Astrocyte (in vitro differentiated cells and primary cell): ENCODE results near the gene TOMM7. TPM values are rescaled to one million over a fixed set of nuclear protein-coding genes. Genes with fewer than 3 reads are reported as not detected.

ENCODE experiments used
- DNase-seq: peaks from one replicate; pipeline ENCODE4 v3.0.0-alpha.2; 2010; ENCODE audit warnings: low read depth
- FAIRE-seq: peaks from 2 replicates; lab custom pipeline; 2011; peaks lifted over from hg19 to GRCh38; lab: Jason Lieb, UNC
- H2AFZ ChIP-seq: 2 replicates; pipeline ENCODE4 v1.6.0; 2012; ENCODE audit warnings: low read depth, low read length, inconsistent platforms
- H3K27ac ChIP-seq: 2 replicates; pipeline ENCODE4 v1.5.1; 2011; ENCODE audit warnings: low read depth, low read length, inconsistent platforms
- H3K27me3 ChIP-seq: 2 replicates; pipeline ENCODE4 v1.6.0; 2011; ENCODE audit warnings: low read length, inconsistent platforms; ENCODE audit not compliant: insufficient read depth
- H3K36me3 ChIP-seq: 2 replicates; pipeline ENCODE4 v1.5.1; 2011; ENCODE audit warnings: low read length, inconsistent platforms; ENCODE audit not compliant: insufficient read depth
- H3K4me1 ChIP-seq: 2 replicates; pipeline ENCODE4 v1.5.1; 2011; ENCODE audit warnings: low read length, inconsistent platforms; ENCODE audit not compliant: insufficient read depth
- H3K4me2 ChIP-seq: 2 replicates; pipeline ENCODE4 v1.6.0; 2012; ENCODE audit warnings: low read length, inconsistent platforms
- H3K4me3 ChIP-seq: 2 replicates; pipeline ENCODE4 v1.5.1; 2011; ENCODE audit warnings: low read depth, mild to moderate bottlenecking, low read length, inconsistent platforms; ENCODE audit not compliant: insufficient read depth
- H3K79me2 ChIP-seq: 2 replicates; pipeline ENCODE4 v1.6.0; 2012; ENCODE audit warnings: mild to moderate bottlenecking, low read length, inconsistent platforms; ENCODE audit not compliant: insufficient read depth
- H3K9ac ChIP-seq: 2 replicates; pipeline ENCODE4 v1.6.0; 2012; ENCODE audit warnings: mild to moderate bottlenecking, low read length, inconsistent platforms
- H3K9me3 ChIP-seq: 2 replicates; pipeline ENCODE4 v1.5.1; 2012; ENCODE audit warnings: low read depth, mild to moderate bottlenecking, low read length, inconsistent platforms; ENCODE audit not compliant: insufficient read depth
- H4K20me1 ChIP-seq: 2 replicates; pipeline ENCODE4 v1.6.0; 2012; ENCODE audit warnings: low read length, inconsistent platforms; ENCODE audit not compliant: insufficient read depth
- H3K27ac Mint-ChIP-seq: one replicate; pipeline ENCODE4 v1.8.0; 2021; ENCODE audit warnings: mild to moderate bottlenecking, mixed read lengths; ENCODE audit not compliant: unreplicated experiment
- H3K27me3 Mint-ChIP-seq: one replicate; pipeline ENCODE4 v1.8.0; 2021; ENCODE audit warnings: low read depth, mixed read lengths; ENCODE audit not compliant: unreplicated experiment
- H3K36me3 Mint-ChIP-seq: one replicate; pipeline ENCODE4 v1.8.0; 2021; ENCODE audit warnings: low read depth, mixed read lengths; ENCODE audit not compliant: unreplicated experiment
- H3K4me1 Mint-ChIP-seq: one replicate; pipeline ENCODE4 v1.8.0; 2021; ENCODE audit warnings: low read depth, mixed read lengths; ENCODE audit not compliant: unreplicated experiment
- H3K4me3 Mint-ChIP-seq: one replicate; pipeline ENCODE4 v1.8.0; 2021; ENCODE audit warnings: mild to moderate bottlenecking, moderate library complexity, mixed read lengths; ENCODE audit not compliant: unreplicated experiment
- H3K9me3 Mint-ChIP-seq: one replicate; pipeline ENCODE4 v1.8.0; 2021; ENCODE audit warnings: mild to moderate bottlenecking, mixed read lengths; ENCODE audit not compliant: unreplicated experiment
- CTCF ChIP-seq: IDR thresholded peaks from 2 replicates; pipeline ENCODE4 v1.5.1; 2011; ENCODE audit warnings: low read depth, mild to moderate bottlenecking, inconsistent platforms, low read length, moderate library complexity; ENCODE audit not compliant: insufficient read depth
- EZH2 ChIP-seq: IDR thresholded peaks from 2 replicates; pipeline ENCODE4 v1.6.1; 2012; ENCODE audit warnings: mild to moderate bottlenecking, low read length, inconsistent platforms; ENCODE audit not compliant: insufficient read depth
- total RNA-seq: library from RNA; stranded (reverse); gene quantifications from 2 replicates; pipeline ENCODE4 v1.2.1, GENCODE V29; 2021

The TOMM7 gene
- total RNA-seq, 1 donor from 2014 or later: 217 TPM

GRCh38 chr7:22846961-22847360, 24.3 kb upstream of the TOMM7 start:
- TF ChIP-seq EZH2: no peak
- no peak for TF ChIP-seq CTCF
- Histone ChIP-seq H3K79me2 (no peaks in the 10 kb centered on the region), H3K4me2 (no peak overlapping the region), H3K27ac (no peak overlapping the region), H3K4me1 (no peaks in the 10 kb centered on the region), H4K20me1 (no peaks in the 10 kb centered on the region), H2AFZ (no peak overlapping the region), H3K9ac (no peak overlapping the region), H3K4me3 (no peak overlapping the region), H3K9me3 (no peaks in the 10 kb centered on the region), H3K27me3 (no peaks in the 10 kb centered on the region), H3K36me3 (no peaks in the 10 kb centered on the region)
- Mint-ChIP-seq H3K27ac (no peak overlapping the region), H3K9me3 (peaks cover 6% of the 10 kb centered on the region), H3K4me3 (no peak overlapping the region), H3K4me1 (peaks cover 11% of the 10 kb centered on the region), H3K27me3 (no peaks in the 10 kb centered on the region), H3K36me3 (peaks cover 3% of the 10 kb centered on the region)
- FAIRE-seq: no peak
- no peak for DNase-seq

GRCh38 chr7:22845221-22845834, 22.7 kb upstream of the TOMM7 start:
- peaks cover 11% of the 10 kb centered on the region for H3K4me1 Mint-ChIP-seq
- H3K4me2 ChIP-seq: peak overlapping the region; percentile 38
- no peaks in the 10 kb centered on the region for H3K36me3 ChIP-seq
- peaks cover 6% of the 10 kb centered on the region for H3K9me3 Mint-ChIP-seq
- H3K79me2 ChIP-seq: no peaks in the 10 kb centered on the region
- H3K4me1 ChIP-seq: no peaks in the 10 kb centered on the region
- FAIRE-seq: peak; percentile 23
- H3K27me3 Mint-ChIP-seq: no peaks in the 10 kb centered on the region
- no peaks in the 10 kb centered on the region for H3K9me3 ChIP-seq
- H3K9ac ChIP-seq: no peak overlapping the region
- peaks cover 3% of the 10 kb centered on the region for H3K36me3 Mint-ChIP-seq
- H3K4me3 ChIP-seq: no peak overlapping the region
- peak overlapping the region; percentile 34 for H2AFZ ChIP-seq
- no peak overlapping the region for H3K27ac ChIP-seq
- no peaks in the 10 kb centered on the region for H3K27me3 ChIP-seq
- no peak overlapping the region for H3K4me3 Mint-ChIP-seq
- DNase-seq: peak; percentile 93
- TF ChIP-seq EZH2 (no peak), CTCF (no peak)
- H4K20me1 ChIP-seq: no peaks in the 10 kb centered on the region
- H3K27ac Mint-ChIP-seq: peak overlapping the region; percentile 44

GRCh38 chr7:22843681-22844309, 21.1 kb upstream of the TOMM7 start:
- Mint-ChIP-seq H3K4me1 (peaks cover 11% of the 10 kb centered on the region), H3K36me3 (peaks cover 3% of the 10 kb centered on the region), H3K4me3 (no peak overlapping the region), H3K9me3 (peaks cover 6% of the 10 kb centered on the region), H3K27ac (no peak overlapping the region), H3K27me3 (no peaks in the 10 kb centered on the region)
- no peak overlapping the region for H3K4me2 ChIP-seq
- no peaks in the 10 kb centered on the region for H3K27me3 ChIP-seq
- no peaks in the 10 kb centered on the region for H3K36me3 ChIP-seq
- no peaks in the 10 kb centered on the region for H4K20me1 ChIP-seq
- TF ChIP-seq EZH2 (no peak), CTCF (no peak)
- H3K9me3 ChIP-seq: no peaks in the 10 kb centered on the region
- FAIRE-seq (no peak), DNase-seq (no peak)
- no peak overlapping the region for H3K4me3 ChIP-seq
- H3K4me1 ChIP-seq: no peaks in the 10 kb centered on the region
- no peak overlapping the region for H3K9ac ChIP-seq
- H3K79me2 ChIP-seq: no peaks in the 10 kb centered on the region
- H2AFZ ChIP-seq: no peak overlapping the region
- H3K27ac ChIP-seq: no peak overlapping the region
